Measurements from ENCODE around the gene RBBP8. TPM values are rescaled to one million over a fixed set of nuclear protein-coding genes. Genes with fewer than 3 reads are reported as not detected.

The RBBP8 gene
- total RNA-seq, 2 donors from 2014 or later: 9.7 to 10.2 TPM

GRCh38 chr18:23032030-23032582 is 99.0 kb downstream of the RBBP8 start:
- Histone ChIP-seq H3K4me1 (ENCODE audit: control insufficient read depth in 1 of 2, low read depth in 2 of 2) (peaks cover 0 to 7% of the 10 kb centered on the region in 2 donors), H3K4me3 (peak overlapping the region; percentile 45), H3K9me3 (no peaks in the 10 kb centered on the region), H3K27me3 (replicated peaks; ENCODE audit: insufficient read depth) (no peaks in the 10 kb centered on the region), H3K36me3 (no peaks in the 10 kb centered on the region), H3K27ac (peak overlapping the region in 1 of 2 donors; percentile 4)
- ATAC-seq (ENCODE audit: insufficient number of reproducible peaks, low FRiP score, low read depth): no peak
- no peak for TF ChIP-seq CTCF (IDR thresholded peaks at IDR 0.05)
- DNase-seq (ENCODE audit: low spot score): no peak

- Histone ChIP-seq H3K27me3 (replicated peaks; ENCODE audit: insufficient read depth) (no peaks in the 10 kb centered on the region), H3K9me3 (no peaks in the 10 kb centered on the region), H3K4me1 (ENCODE audit: control insufficient read depth in 1 of 2, low read depth in 2 of 2) (peaks cover 0 to 7% of the 10 kb centered on the region in 2 donors), H3K27ac (no peak overlapping the region), H3K4me3 (no peak overlapping the region), H3K36me3 (no peaks in the 10 kb centered on the region)
- TF ChIP-seq CTCF (IDR thresholded peaks at IDR 0.05): no peak
- no peak for DNase-seq (ENCODE audit: low spot score)
- no peak for ATAC-seq (ENCODE audit: insufficient number of reproducible peaks, low FRiP score, low read depth)
These were observed 99.9 kb downstream of the RBBP8 start for GRCh38 chr18:23033056-23033455.

GRCh38 chr18:23036660-23037201 is 103.6 kb downstream of the RBBP8 start:
- Histone ChIP-seq H3K9me3 (no peaks in the 10 kb centered on the region), H3K27me3 (replicated peaks; ENCODE audit: insufficient read depth) (no peaks in the 10 kb centered on the region), H3K4me3 (no peak overlapping the region), H3K27ac (no peak overlapping the region), H3K4me1 (ENCODE audit: control insufficient read depth in 1 of 2, low read depth in 2 of 2) (peaks cover 0 to 3% of the 10 kb centered on the region in 2 donors), H3K36me3 (no peaks in the 10 kb centered on the region)
- no peak for ATAC-seq (ENCODE audit: insufficient number of reproducible peaks, low FRiP score, low read depth)
- no peak for DNase-seq (ENCODE audit: low spot score)
- no peak for TF ChIP-seq CTCF (IDR thresholded peaks at IDR 0.05)

GRCh38 chr18:23037646-23038045 is 104.5 kb downstream of the RBBP8 start:
- ATAC-seq (ENCODE audit: insufficient number of reproducible peaks, low FRiP score, low read depth) (no peak), DNase-seq (ENCODE audit: low spot score) (no peak)
- no peaks in the 10 kb centered on the region for H3K27me3 ChIP-seq (replicated peaks; ENCODE audit: insufficient read depth)
- no peaks in the 10 kb centered on the region for H3K4me1 ChIP-seq (ENCODE audit: control insufficient read depth in 1 of 2, low read depth in 2 of 2)
- H3K4me3 ChIP-seq: no peak overlapping the region
- no peaks in the 10 kb centered on the region for H3K36me3 ChIP-seq
- H3K27ac ChIP-seq: no peak overlapping the region
- TF ChIP-seq CTCF (IDR thresholded peaks at IDR 0.05): no peak
- H3K9me3 ChIP-seq: no peaks in the 10 kb centered on the region

DNA sequence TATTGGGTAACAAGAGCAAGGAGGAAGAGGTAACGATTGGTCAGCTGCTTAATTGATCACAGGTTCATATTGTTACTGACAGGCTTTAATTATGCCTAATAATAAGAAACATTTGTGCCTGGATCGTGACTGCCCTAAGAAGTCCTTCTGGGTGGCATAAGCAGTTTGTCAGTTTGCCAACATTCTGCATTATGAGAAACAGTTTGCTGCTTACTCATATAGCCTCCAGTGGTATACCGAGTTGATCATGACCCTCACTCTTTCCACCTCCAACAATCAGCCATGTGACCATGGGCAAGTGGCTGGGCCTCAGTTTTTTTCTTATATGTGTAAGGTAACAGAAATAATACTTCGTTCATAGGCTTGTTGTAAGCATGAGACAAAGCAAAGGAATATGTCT is 105.6 kb downstream of the RBBP8 start:
- H3K4me3 ChIP-seq: no peak overlapping the region
- H3K27me3 ChIP-seq (replicated peaks; ENCODE audit: insufficient read depth): no peaks in the 10 kb centered on the region
- no peaks in the 10 kb centered on the region for H3K4me1 ChIP-seq (ENCODE audit: control insufficient read depth in 1 of 2, low read depth in 2 of 2)
- no peak for DNase-seq (ENCODE audit: low spot score)
- no peak overlapping the region for H3K27ac ChIP-seq
- no peak for ATAC-seq (ENCODE audit: insufficient number of reproducible peaks, low FRiP score, low read depth)
- H3K36me3 ChIP-seq: no peaks in the 10 kb centered on the region
- TF ChIP-seq CTCF (IDR thresholded peaks at IDR 0.05): no peak
- H3K9me3 ChIP-seq: no peaks in the 10 kb centered on the region
